GM19438 (cell line): Measurements from ENCODE around the gene ARMH3.

Experiments
- ATAC-seq: cut with Tn5 transposase; IDR thresholded peaks from one replicate; pipeline ENCODE4 v1.9.1; 2021; ENCODE audit warnings: low read depth; ENCODE audit not compliant: unreplicated experiment

ARMH3 gene

DNA sequence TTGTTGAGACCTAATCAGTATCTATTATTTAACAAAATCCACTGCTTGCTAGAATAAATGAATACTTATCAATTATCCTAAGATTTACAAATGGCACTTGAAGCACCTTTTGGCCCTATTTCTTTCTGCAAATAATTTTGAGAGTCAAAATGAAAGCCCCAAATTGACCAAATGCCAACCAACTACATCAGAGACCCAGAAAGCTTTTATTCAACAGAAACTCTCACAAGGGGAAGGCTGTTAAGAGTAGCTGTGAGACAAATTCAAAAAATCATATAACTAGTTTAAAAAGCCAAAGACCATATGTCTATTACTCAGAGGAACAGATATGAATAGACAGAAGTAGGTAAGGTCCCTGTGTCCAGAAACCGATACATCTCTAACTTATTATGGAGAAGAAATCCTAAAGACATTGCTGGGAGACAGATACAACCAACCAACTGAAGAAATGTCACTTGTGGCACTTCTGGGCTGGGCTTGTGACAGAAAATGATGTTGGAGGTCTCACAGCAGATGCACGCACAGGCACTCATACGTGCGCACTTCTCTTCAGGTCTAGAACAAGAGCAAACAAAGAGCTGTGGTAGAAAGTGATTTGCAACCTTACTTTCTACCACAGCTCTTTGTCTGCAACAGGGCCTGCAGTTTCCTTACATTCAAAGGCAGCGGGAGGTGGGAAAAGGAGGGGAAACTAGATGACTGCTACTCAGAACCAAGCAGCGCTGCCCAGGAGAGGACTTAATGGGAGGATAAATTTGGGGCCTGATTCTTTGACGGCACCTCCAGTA is 153.7 kb downstream of the ARMH3 start:
- peak; percentile 38 for ATAC-seq

DNA sequence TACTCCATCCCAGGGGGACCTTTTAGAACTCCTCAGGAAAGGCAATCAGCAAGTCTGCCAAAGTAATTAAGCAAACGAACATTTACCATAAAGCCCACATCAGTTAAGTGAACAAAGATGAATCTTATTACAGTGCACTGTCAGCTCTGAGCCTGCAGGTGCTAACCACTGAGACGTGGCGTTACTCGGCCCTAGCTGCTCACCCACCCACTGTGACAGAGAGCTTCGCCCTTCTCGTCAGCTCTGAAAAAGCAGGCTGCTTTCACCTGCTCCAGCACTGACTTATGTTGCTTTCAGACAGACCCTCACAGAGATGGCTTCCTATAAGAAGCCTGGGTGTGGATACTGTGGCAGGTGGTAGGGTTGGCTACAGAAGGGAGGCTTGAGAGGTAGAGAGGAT is 154.6 kb downstream of the ARMH3 start:
- peak; percentile 59 for ATAC-seq

DNA sequence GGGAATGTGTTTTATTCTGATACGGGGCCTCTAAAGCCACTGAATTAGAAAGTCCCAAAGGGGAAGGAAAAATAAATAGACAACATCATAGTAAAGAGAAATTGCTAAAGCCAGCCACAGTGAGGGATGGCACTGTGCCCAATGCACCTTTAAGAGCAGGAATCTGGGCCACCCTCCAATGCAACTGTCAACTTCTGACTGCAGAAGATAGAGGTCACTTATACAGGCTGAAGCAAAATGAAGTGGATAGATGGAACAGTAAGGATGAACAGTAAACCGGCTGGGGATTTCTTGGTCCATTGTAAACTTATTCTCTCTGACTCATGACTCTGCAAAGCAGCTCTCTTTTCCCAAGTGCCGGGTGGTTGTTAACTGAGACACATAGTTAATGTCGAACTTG is 158.3 kb downstream of the ARMH3 start:
- ATAC-seq, result no peak

DNA sequence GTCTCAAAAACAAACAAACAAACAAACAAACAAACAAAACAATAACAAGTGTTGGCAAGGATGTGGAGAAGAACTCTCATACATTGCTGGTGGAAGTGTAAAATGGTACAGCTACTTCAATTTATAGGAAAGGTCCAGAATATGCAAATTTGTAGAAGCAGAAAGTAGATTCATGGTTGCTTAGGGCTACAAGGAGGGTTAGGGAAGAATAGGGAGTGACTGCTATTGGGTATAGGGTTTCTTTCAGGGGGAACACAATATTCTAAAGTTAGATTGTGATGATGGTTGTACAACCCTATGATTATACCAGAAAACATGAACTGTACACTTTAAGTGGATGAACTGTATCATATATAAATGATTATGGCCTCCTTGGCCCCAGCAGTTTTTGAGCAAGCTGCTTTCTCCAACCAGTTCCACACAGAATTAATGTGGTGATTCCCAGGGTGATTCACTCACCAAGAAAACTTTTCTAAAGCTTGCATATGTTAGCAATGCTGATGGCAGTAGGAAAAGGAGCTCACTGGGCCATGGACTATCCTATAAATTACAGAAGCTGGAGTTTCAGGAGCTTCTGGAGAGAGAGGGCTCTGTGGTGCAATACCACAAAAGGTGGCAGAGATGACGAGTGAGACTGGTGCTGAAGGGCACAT is 159.6 kb downstream of the ARMH3 start:
- no peak for ATAC-seq

DNA sequence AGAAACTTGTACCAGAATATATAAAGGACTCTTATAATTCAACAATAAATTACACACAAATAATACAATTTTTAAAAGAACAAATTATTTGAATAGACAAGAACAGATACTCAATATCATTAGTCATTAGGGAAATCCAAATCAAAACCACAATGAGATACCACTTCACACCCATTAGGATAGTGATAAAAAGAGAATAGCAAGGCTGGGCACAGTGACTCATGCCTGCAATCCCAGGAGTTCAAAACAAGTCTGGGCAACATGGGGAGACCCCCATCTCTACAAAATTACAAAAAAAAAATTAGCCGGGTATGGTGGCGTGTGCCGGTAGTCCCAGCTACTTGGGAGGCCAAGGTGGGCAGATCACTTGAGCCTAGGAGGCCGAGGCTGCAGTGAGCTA is 160.2 kb downstream of the ARMH3 start:
- ATAC-seq, result no peak

DNA sequence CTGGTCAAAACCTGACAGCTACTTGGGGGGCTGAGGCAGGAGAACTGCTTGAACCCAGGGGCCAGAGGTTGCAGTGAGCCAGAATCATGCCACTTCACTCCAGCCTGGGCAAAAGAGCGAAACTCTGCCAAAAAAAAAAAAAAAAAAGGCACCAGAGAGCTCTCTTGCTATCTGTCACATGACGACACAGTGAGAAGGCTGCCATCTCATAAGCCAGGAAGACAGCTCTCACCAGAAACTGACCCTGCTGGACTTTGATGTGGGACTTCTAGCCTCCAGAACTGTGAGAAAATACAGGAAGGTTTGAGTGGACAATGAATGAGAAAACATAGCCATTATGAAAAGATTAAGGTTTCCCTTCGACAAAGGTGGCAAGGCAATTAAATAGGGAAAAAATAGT is 161.2 kb downstream of the ARMH3 start:
- no peak for ATAC-seq

DNA sequence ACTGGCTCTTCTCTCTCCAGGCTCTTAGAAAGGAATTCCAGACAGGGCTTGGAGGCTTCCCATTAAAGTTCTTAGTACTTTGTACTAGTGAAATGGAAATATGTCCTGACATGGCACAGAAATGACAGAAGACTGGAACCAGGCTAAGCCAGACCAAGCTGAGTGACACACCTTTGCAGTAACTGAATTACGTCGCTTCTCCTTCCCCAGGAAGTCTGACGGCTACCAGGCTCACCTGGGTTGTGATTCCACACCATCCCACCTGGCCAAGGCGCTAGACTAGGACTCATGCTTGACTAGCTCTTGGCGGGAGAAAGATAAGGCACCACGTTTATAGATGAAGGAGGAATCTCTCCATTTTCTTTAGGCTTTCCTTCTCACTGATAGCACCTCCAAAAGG is 161.7 kb downstream of the ARMH3 start:
- ATAC-seq, result no peak

DNA sequence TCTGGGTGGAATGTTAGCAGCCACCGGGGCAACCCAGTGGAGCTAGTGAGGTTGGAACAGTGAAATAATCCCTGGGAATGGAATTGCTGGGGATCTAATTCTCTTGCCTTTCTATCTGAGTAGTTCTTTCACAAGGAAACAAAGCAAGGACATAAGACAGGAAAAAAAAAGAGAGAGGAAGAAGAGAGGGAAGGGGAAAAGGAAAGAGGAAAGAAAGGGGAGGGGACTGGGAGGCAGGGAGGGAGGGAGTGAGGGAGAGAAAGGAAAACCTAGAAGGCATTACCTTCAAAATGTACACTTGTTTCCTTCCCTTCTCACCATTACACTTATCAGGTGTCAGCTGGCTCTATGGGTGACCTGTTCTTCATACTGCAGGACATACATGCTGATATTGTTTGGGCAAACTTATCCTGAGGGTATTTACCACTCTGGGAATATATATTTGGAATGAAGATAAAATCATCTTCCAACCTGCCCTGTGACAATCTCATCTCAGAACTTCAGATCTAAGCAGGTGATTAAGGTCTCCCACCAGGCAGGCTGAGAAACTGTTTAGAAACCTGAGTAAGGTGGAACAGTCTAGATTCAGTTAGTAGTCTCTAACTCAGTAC is 162.4 kb downstream of the ARMH3 start:
- no peak for ATAC-seq

DNA sequence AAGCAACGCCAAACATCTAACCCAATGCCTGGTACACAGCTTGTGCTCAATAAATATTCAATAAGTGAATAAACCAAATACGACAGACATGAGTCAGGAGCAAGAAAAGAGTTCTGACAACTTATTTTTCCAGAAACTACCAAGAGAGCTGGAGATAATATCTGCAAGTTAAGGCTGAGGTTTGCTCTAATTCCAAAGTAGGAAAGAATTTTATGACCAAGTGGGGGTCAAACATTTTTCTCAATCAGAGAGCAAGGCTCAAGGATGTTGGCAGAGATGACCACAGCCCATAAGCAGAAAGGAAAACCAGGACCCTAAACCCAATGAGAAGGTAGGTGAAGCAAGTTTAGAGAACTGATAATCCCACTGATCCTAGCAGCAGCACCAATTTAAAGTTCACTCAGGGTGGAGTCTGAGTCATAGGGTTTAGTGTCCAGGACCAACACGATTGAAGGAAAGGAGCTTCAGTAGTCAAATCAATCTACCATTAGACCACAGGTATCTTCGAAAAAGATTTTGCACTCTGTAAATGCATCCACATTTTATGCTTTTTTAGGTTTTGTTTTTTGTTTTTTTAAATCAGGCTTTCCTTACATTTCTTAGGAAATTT is 163.1 kb downstream of the ARMH3 start:
- ATAC-seq, result no peak

DNA sequence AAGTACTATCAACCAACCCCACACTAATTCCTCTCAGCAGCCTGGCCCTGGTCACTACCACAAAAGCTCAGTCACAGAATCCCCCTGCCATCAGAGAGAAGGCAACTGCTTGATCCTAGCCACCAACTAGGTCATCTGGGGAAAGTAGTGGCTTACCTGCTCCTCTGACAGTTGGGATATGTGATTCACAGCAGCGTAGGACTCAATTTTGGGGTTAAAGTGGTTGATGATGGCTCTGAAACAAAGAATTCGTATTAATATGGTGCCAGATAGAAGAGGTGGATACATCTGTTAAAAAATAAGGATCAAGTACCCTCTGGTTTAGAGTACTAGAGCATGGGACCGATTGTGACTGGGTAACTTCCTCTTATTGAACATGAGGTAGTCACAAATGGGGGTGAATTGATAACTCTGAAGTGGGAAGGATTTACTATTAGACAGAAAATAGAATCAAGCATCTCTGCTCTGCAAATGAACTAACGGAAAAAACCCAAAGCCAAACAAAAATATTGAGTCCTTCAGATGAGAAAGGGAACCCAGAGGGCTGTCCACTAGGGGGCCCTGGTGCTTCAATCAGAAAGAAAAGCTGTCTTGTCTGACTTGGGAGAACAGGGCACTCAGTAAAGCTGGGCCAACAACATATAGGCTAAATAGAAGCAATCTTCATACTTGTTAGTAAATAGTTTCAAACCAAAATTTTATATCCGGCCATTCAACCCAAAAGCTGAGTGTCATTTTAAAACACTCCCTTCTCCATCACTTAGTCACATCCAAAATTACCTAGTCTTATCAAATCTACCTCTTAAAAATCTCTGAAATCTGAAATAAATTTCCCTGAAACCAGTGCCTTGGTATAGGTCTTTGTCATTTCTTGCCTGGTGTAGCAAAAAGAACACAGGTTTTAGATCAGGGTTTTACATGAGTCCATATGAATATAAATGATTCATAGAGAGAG is 166.4 kb downstream of the ARMH3 start:
- no peak for ATAC-seq

DNA sequence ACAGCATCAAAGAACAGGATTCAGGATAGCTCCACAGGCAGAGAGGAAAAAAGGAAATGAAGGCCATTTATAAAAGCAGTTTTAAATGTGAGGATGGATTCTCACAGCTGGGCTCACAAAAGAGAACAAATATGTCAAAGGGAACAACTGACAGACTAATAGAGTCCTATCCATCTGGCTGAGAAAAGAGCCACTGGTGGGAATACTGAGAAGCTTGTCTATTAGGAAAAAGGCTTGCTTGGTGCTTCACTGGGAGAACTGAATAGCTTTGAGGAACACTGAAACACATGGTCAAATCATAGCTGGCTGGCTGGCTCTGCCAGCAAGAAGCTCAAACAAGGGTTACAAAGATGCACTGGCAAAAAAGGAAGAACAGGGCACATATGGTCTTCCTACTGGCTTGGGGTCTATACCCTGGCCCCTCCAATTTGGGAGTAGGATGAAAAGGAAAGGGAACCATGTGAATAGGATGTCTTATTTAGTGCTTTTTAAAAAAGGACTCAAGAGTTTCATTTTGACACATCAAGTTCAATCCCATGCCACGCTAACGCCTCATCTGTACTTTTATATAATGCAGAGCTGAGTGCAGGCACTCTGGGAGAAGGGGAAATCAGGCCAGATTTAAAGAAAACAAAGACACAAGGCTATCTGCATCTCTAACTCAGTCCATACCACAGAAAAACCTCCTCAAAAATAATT is 167.6 kb downstream of the ARMH3 start:
- ATAC-seq, result no peak

DNA sequence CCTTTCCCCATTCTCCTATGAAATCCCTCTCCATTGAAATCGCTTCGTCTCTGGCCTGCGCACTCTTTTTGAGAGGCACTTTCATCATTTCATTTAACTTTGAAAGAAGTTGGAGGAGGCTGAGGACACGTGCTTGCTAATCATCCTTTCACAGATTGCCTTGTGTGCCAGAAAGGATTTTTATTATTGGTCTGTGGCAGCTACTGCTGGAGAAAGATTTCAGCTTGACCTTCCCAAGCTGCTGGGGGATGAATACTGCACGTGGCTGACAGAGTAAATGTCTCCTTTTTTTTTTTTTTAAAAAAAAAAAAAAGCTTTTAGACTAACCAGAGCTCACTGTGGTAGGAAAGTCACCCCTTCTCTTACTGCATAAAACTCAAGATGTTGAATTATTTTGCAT is 168.2 kb downstream of the ARMH3 start:
- ATAC-seq, result no peak

DNA sequence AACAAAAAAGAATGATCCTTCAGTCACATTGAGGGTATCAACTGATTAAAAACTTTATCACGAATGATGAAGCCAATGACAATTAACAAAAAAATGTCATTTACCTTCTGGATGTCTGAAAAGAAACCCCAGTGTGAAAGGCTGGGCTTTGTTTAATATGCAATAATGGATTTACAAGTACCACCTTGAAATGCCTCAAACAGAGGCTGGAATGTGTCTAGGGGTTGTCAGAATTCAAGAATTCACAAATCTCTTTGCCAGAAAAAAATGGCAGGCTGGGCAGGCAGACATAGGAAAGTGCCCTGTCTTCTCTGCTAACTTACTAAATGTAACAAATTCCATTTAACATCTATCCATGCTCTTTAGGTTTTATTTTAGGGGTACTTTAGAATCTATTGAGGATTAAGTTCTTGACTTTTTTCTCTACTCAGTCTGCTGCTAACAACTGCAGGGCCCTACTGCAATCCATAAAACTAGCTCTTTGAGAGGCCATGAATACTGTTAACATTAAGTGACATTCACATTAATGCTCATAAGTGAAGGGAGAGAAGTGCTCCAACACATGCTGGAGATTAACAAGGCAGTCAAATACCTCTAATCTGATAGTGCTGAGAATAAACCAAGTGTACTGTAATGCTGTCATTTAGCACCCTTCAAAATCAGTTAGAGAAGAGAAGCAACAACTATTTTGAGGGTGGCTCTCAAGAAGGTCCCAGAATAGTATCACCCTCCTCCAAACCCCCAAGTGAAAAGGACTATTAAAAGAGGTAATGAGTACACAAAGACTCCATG is 169.3 kb downstream of the ARMH3 start:
- ATAC-seq, result no peak

DNA sequence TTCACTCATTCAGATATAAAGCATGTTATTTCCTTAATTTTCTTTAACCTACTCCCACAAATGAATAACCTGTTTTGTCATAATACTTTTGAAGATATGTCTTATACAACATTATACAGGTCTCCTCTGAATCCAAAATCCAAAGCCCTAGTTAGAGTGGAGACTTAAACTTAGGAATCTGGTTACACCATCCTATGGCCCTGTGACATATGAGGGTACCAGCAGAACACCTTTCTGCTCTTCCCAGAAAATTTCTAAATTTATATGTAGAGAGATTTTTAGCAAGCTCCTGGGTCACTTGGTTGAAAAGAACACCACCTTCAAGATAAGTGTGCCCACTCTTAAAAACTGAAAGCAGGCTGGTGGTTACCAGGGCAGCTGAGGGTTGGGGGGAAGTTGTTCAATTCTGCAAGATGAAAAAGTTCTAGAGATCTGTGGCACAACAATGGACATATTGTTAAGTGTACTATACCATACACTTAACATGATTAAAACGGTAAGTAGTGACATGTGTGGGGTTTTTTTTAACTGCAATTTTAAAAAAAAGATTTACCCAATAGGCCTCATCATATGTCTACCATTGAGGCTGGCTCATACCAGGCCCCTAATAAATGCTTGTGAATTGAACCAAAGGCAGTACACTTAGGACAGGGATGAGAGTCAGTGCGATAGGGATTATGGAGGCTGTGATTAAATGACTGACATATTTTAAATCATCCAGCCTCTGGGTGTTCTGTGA is 174.8 kb downstream of the ARMH3 start:
- ATAC-seq, result no peak

DNA sequence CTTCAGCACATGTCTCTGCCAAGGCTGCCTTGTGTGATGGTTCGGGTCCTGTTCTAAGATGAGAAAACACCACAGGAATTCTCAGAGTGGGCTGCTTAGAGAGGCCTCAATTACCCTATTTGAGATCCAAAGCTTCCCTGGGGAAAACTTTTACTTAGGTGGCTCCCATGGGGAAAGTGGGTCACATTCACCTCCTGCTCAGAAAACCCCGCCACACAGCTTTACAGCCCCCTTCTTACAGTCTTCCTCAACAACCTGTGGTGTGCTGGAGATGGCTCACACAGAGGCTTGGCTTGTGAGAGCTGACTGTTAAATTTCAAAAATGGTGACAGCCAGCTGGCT is 175.8 kb downstream of the ARMH3 start:
- no peak for ATAC-seq

DNA sequence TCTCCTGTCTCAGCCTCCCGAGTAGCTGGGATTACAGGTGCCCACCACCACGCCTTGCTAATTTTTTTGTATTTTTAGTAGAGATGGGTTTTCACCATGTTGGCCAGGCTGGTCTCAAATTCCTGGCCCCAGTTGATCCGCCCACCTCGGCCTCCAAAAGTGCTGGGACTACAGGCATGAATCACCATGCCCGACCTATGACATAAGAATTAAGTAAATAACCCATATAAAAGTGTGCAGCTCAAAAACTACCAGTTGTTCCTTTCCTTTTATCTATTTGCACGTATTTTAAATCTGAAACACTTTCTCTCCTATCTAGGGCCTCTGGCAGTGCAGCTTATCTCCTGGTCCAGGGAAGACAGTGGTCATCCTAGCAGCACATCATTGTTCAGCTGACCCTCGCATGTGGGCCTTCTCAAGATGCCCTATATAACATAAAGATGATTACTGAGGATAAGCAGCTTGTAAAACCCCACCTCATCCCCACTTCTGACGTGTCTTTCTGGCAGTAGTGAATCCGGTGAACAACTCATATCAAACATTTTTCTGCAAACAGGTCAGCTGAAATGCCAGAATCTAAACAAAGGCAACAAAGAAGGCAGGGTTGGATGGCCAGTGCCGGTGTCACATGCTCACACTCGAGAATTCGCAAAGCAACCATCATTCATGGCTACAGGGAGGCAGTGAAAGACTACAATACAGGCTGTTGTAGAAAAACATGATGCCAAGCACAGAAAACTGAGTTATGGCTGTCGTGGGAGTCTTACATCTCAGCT is 176.3 kb downstream of the ARMH3 start:
- no peak for ATAC-seq

DNA sequence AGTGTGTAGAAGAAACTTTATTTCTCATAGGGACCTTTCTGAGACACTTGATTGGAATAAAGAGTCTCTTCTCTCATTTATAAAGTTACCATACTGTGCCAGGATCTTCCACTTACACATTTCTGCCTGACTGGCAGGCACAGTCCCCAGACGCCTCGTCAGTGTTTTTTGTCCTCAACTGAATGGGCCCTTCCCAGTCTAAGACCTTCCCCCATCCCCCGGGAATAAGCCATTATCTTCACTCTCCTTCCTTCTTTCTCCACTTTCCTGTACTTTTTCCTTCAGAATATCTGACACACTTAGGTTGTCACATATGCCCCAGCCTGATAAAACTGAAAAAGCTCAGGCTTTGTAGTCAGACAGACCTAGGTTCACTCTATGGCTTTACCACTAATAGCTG is 177.1 kb downstream of the ARMH3 start:
- ATAC-seq, result no peak
